Activated CD4-positive, CD25-positive, alpha-beta regulatory T cell treated with anti-CD3 and anti-CD28 coated beads, Interleukin-2, amount 50 U/mL, for 72 hours (primary cell): ENCODE data around the gene ERG28.
"Not testable (repeated sequence)": the region's sequence is repeated elsewhere in the genome, so short reads cannot be mapped to it uniquely, and the experiment has no call there.

Experiments
- DNase-seq: peaks from one replicate; pipeline ENCODE4 v3.0.0; 2021

ERG28 gene

GRCh38 chr14:75615200-75615599, 45.5 kb downstream of the ERG28 start:
- no peak for DNase-seq

GRCh38 chr14:75614179-75614578, 46.5 kb downstream of the ERG28 start:
- no peak for DNase-seq

GRCh38 chr14:75612157-75612556, 48.5 kb downstream of the ERG28 start:
- DNase-seq, result no peak

GRCh38 chr14:75610834-75611233, 49.8 kb downstream of the ERG28 start:
- no peak for DNase-seq

- DNase-seq, result no peak
Measured at GRCh38 chr14:75609606-75610475, 50.8 kb downstream of the ERG28 start.

- no peak for DNase-seq
Measured at GRCh38 chr14:75609116-75609515, 51.6 kb downstream of the ERG28 start.

GRCh38 chr14:75607842-75608640, 52.6 kb downstream of the ERG28 start:
- no peak for DNase-seq

- no peak for DNase-seq
Measured at GRCh38 chr14:75607044-75607443, 53.6 kb downstream of the ERG28 start.

GRCh38 chr14:75605916-75606315, 54.8 kb downstream of the ERG28 start:
- DNase-seq, result no peak

- no peak for DNase-seq
Measured at GRCh38 chr14:75604979-75605851, 55.5 kb downstream of the ERG28 start.

- no peak for DNase-seq
Measured at GRCh38 chr14:75602503-75602902, 58.2 kb downstream of the ERG28 start.

GRCh38 chr14:75601061-75601460, 59.6 kb downstream of the ERG28 start:
- not testable (repeated sequence) for DNase-seq

GRCh38 chr14:75600100-75600499, 60.6 kb downstream of the ERG28 start:
- DNase-seq, result not testable (repeated sequence)
